ENCODE results near the gene OLIG3.

The OLIG3 gene

GRCh38 chr6:137494281-137494987 lies at the start of gene OLIG3:
Gene OLIG3 (minus strand): TSS chr6:137494394. CDS start chr6:137494170, 224 bp downstream.
- TF ChIP-seq, protein P1, sequence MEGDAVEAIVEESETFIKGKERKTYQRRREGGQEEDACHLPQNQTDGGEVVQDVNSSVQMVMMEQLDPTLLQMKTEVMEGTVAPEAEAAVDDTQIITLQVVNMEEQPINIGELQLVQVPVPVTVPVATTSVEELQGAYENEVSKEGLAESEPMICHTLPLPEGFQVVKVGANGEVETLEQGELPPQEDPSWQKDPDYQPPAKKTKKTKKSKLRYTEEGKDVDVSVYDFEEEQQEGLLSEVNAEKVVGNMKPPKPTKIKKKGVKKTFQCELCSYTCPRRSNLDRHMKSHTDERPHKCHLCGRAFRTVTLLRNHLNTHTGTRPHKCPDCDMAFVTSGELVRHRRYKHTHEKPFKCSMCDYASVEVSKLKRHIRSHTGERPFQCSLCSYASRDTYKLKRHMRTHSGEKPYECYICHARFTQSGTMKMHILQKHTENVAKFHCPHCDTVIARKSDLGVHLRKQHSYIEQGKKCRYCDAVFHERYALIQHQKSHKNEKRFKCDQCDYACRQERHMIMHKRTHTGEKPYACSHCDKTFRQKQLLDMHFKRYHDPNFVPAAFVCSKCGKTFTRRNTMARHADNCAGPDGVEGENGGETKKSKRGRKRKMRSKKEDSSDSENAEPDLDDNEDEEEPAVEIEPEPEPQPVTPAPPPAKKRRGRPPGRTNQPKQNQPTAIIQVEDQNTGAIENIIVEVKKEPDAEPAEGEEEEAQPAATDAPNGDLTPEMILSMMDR (conservative IDR thresholded peaks at IDR 0.05; ENCODE audit: low read length), result no peak
- no peak for TF ChIP-seq EZH2phosphoT487 (IDR thresholded peaks at IDR 0.05; ENCODE audit: borderline replicate concordance)
- Histone ChIP-seq H3K79me2 (ENCODE audit: insufficient read depth, low read length) (no peaks in the 10 kb centered on the region), H3K4me2 (ENCODE audit: low read depth, low read length, poor library complexity, severe bottlenecking) (no peak within 1 kb of the TSS), H3F3A (ENCODE audit: low read depth) (no peaks in the 10 kb centered on the region), H2AFZ (ENCODE audit: low read length) (no peak within 1 kb of the TSS), H3K9me2 (replicated peaks; ENCODE audit: low read depth, low read length) (no peaks in the 10 kb centered on the region), H4K20me1 (ENCODE audit: insufficient read depth, low read length, poor library complexity, severe bottlenecking) (no peaks in the 10 kb centered on the region), H3K36me3 (ENCODE audit: insufficient read depth, low read length) (no peaks in the 10 kb centered on the region), H3K4me1 (ENCODE audit: insufficient read depth, low read length, poor library complexity, severe bottlenecking) (no peaks in the 10 kb centered on the region), H3K4me3 (ENCODE audit: low read length, poor library complexity, severe bottlenecking) (no peak within 1 kb of the TSS), H3K9me3 (ENCODE audit: insufficient read depth, low read depth, low read length) (no peaks in the 10 kb centered on the region), H3K27me3 (ENCODE audit: insufficient read depth, low read length, poor library complexity, severe bottlenecking) (no peaks in the 10 kb centered on the region), H3K9ac (ENCODE audit: low read depth, low read length, poor library complexity, severe bottlenecking) (no peak within 1 kb of the TSS)

- Histone ChIP-seq H3K9ac (ENCODE audit: low read depth, low read length, poor library complexity, severe bottlenecking) (no peak overlapping the region), H3K79me2 (ENCODE audit: insufficient read depth, low read length) (no peaks in the 10 kb centered on the region), H3K4me1 (ENCODE audit: insufficient read depth, low read length, poor library complexity, severe bottlenecking) (no peaks in the 10 kb centered on the region), H3K9me3 (ENCODE audit: insufficient read depth, low read depth, low read length) (no peaks in the 10 kb centered on the region), H3K4me3 (ENCODE audit: low read length, poor library complexity, severe bottlenecking) (no peak overlapping the region), H3K9me2 (replicated peaks; ENCODE audit: low read depth, low read length) (no peaks in the 10 kb centered on the region), H3K4me2 (ENCODE audit: low read depth, low read length, poor library complexity, severe bottlenecking) (no peak overlapping the region), H4K20me1 (ENCODE audit: insufficient read depth, low read length, poor library complexity, severe bottlenecking) (no peaks in the 10 kb centered on the region), H2AFZ (ENCODE audit: low read length) (no peak overlapping the region), H3K36me3 (ENCODE audit: insufficient read depth, low read length) (no peaks in the 10 kb centered on the region), H3K27me3 (ENCODE audit: insufficient read depth, low read length, poor library complexity, severe bottlenecking) (no peaks in the 10 kb centered on the region), H3F3A (ENCODE audit: low read depth) (no peaks in the 10 kb centered on the region)
- TF ChIP-seq, protein P1 (conservative IDR thresholded peaks at IDR 0.05; ENCODE audit: low read length), result 0 out of 2 replicates have a peak, but pooled peaks have one; percentile 10
- no peak for TF ChIP-seq EZH2phosphoT487 (IDR thresholded peaks at IDR 0.05; ENCODE audit: borderline replicate concordance)
Observed at GRCh38 chr6:137543114-137543513, 48.9 kb upstream of the OLIG3 start.

GRCh38 chr6:137542713-137543112 lies 48.5 kb upstream of the OLIG3 start:
- Histone ChIP-seq H3K4me1 (ENCODE audit: insufficient read depth, low read length, poor library complexity, severe bottlenecking) (no peaks in the 10 kb centered on the region), H2AFZ (ENCODE audit: low read length) (no peak overlapping the region), H3K36me3 (ENCODE audit: insufficient read depth, low read length) (no peaks in the 10 kb centered on the region), H3K9me2 (replicated peaks; ENCODE audit: low read depth, low read length) (no peaks in the 10 kb centered on the region), H3K4me3 (ENCODE audit: low read length, poor library complexity, severe bottlenecking) (no peak overlapping the region), H3K4me2 (ENCODE audit: low read depth, low read length, poor library complexity, severe bottlenecking) (no peak overlapping the region), H3K27me3 (ENCODE audit: insufficient read depth, low read length, poor library complexity, severe bottlenecking) (no peaks in the 10 kb centered on the region), H3K9me3 (ENCODE audit: insufficient read depth, low read depth, low read length) (no peaks in the 10 kb centered on the region), H3F3A (ENCODE audit: low read depth) (no peaks in the 10 kb centered on the region), H3K9ac (ENCODE audit: low read depth, low read length, poor library complexity, severe bottlenecking) (no peak overlapping the region), H4K20me1 (ENCODE audit: insufficient read depth, low read length, poor library complexity, severe bottlenecking) (no peaks in the 10 kb centered on the region), H3K79me2 (ENCODE audit: insufficient read depth, low read length) (no peaks in the 10 kb centered on the region)
- TF ChIP-seq EZH2phosphoT487 (IDR thresholded peaks at IDR 0.05; ENCODE audit: borderline replicate concordance), result no peak
- TF ChIP-seq, protein P1 (conservative IDR thresholded peaks at IDR 0.05; ENCODE audit: low read length), result no peak

Measured in Loucy (cell line).